H9 (cell line): ENCODE measurements around the gene MSH3. TPM values are rescaled to one million over a fixed set of nuclear protein-coding genes. Genes with fewer than 3 reads are reported as not detected.

Experiments used
- DNase-seq: peaks from one replicate; pipeline ENCODE4 v3.0.0-alpha.2; 2017
- H2AFZ ChIP-seq: one replicate; pipeline ENCODE4 v1.6.1; 2013; ENCODE audit warnings: mild to moderate bottlenecking, low read length, control low read depth, moderate library complexity
- H2AK5ac ChIP-seq: 2 replicates; pipeline ENCODE4 v1.6.1; 2013; ENCODE audit warnings: low read length, control low read depth, mixed read lengths; ENCODE audit not compliant: insufficient read length
- H2BK120ac ChIP-seq: one replicate; pipeline ENCODE4 v1.6.1; 2013; ENCODE audit warnings: low read depth, mild to moderate bottlenecking, low read length, control low read depth, inconsistent platforms; ENCODE audit not compliant: poor library complexity, severe bottlenecking
- H2BK12ac ChIP-seq: 2 replicates; pipeline ENCODE4 v1.6.1; 2013; ENCODE audit warnings: low read length, control low read depth, mixed read lengths, low read depth; ENCODE audit not compliant: insufficient read length
- H2BK15ac ChIP-seq: 2 replicates; pipeline ENCODE4 v1.6.1; 2013; ENCODE audit warnings: low read depth, low read length, control low read depth
- H2BK20ac ChIP-seq: one replicate; pipeline ENCODE4 v1.6.1; 2013; ENCODE audit warnings: low read depth, mild to moderate bottlenecking, low read length, control low read depth, inconsistent platforms; ENCODE audit not compliant: poor library complexity, severe bottlenecking
- H2BK5ac ChIP-seq: 2 replicates; pipeline ENCODE4 v1.6.1; 2013; ENCODE audit warnings: low read length, control low read depth, mixed read lengths; ENCODE audit not compliant: insufficient read length
- H3K14ac ChIP-seq: 2 replicates; pipeline ENCODE4 v1.6.1; 2013; ENCODE audit warnings: low read length, control low read depth; ENCODE audit not compliant: insufficient read depth
- H3K18ac ChIP-seq: 2 replicates; pipeline ENCODE4 v1.6.1; 2013; ENCODE audit warnings: low read depth, mild to moderate bottlenecking, mixed read lengths, low read length, control low read depth; ENCODE audit not compliant: insufficient read length
- H3K23ac ChIP-seq: 2 replicates; pipeline ENCODE4 v1.6.1; 2013; ENCODE audit warnings: low read length, control low read depth, mixed read lengths, low read depth; ENCODE audit not compliant: insufficient read length
- H3K23me2 ChIP-seq: 2 replicates; pipeline ENCODE4 v1.6.1; 2013; ENCODE audit warnings: low read depth, mild to moderate bottlenecking, mixed read lengths, low read length, control low read depth; ENCODE audit not compliant: insufficient read length, poor library complexity, severe bottlenecking
- H3K27ac ChIP-seq: 2 replicates; pipeline ENCODE4 v1.5.1; 2013; ENCODE audit warnings: low read length, control low read depth, mixed read lengths, low read depth; ENCODE audit not compliant: insufficient read length
- H3K27me3 ChIP-seq: 2 replicates; pipeline ENCODE4 v1.6.1; 2013; ENCODE audit warnings: low read length, control low read depth, inconsistent platforms; ENCODE audit not compliant: insufficient read depth
- H3K4ac ChIP-seq: 2 replicates; pipeline ENCODE4 v1.6.1; 2013; ENCODE audit warnings: low read depth, mild to moderate bottlenecking, control low read depth, inconsistent platforms, low read length, moderate library complexity
- H3K4me1 ChIP-seq: 2 replicates; pipeline ENCODE4 v1.6.1; 2013; ENCODE audit warnings: low read length, control low read depth, inconsistent platforms; ENCODE audit not compliant: insufficient read depth
- H3K4me2 ChIP-seq: 2 replicates; pipeline ENCODE4 v1.6.1; 2013; ENCODE audit warnings: low read length, control low read depth, mixed read lengths; ENCODE audit not compliant: insufficient read length, insufficient read depth
- H3K56ac ChIP-seq: 2 replicates; pipeline ENCODE4 v1.6.1; 2013; ENCODE audit warnings: low read depth, mild to moderate bottlenecking, mixed read lengths, low read length, control low read depth; ENCODE audit not compliant: insufficient read length
- H3K79me1 ChIP-seq: 2 replicates; pipeline ENCODE4 v1.6.1; 2013; ENCODE audit warnings: low read depth, mild to moderate bottlenecking, moderate library complexity, low read length, control low read depth, inconsistent platforms; ENCODE audit not compliant: insufficient read depth, poor library complexity, severe bottlenecking
- H3K79me2 ChIP-seq: 2 replicates; pipeline ENCODE4 v1.6.1; 2013; ENCODE audit warnings: low read length, control low read depth, inconsistent platforms; ENCODE audit not compliant: insufficient read depth
- H3K9ac ChIP-seq: 2 replicates; pipeline ENCODE4 v1.6.1; 2013; ENCODE audit warnings: low read length, control low read depth, mixed read lengths; ENCODE audit not compliant: insufficient read length; ENCODE audit errors: extremely low read depth
- H3K9me3 ChIP-seq: one replicate; pipeline ENCODE4 v1.6.1; 2013; ENCODE audit warnings: low read depth, low read length, inconsistent platforms; ENCODE audit not compliant: control insufficient read depth
- H3T11ph ChIP-seq: one replicate; pipeline ENCODE4 v1.6.1; 2013; ENCODE audit warnings: mild to moderate bottlenecking, low read length, control low read depth, inconsistent platforms
- H4K20me1 ChIP-seq: one replicate; pipeline ENCODE4 v1.6.1; 2013; ENCODE audit not compliant: control insufficient read depth, insufficient read length, insufficient read depth
- H4K5ac ChIP-seq: 2 replicates; pipeline ENCODE4 v1.6.1; 2013; ENCODE audit warnings: low read depth, mild to moderate bottlenecking, mixed read lengths, low read length, control low read depth; ENCODE audit not compliant: insufficient read length
- H4K8ac ChIP-seq: replicated peaks from 2 replicates; pipeline ENCODE4 v1.6.1; 2013; ENCODE audit warnings: low read length, control low read depth, mixed read lengths, low read depth; ENCODE audit not compliant: insufficient read length
- H4K91ac ChIP-seq: 2 replicates; pipeline ENCODE4 v1.6.1; 2013; ENCODE audit warnings: low read depth, mild to moderate bottlenecking, moderate library complexity, mixed read lengths, low read length, control low read depth; ENCODE audit not compliant: insufficient read length
- H3K27ac Mint-ChIP-seq, 3 experiments: 2 replicates in 2 of 3; 3 replicates in 1 of 3; pipeline ENCODE4 v1.8.0; 2020 to 2021; ENCODE audit warnings: mixed read lengths in 3 of 3, mild to moderate bottlenecking in 1 of 3, moderate library complexity in 1 of 3
- H3K27me3 Mint-ChIP-seq: 2 replicates; pipeline ENCODE4 v1.8.0; 2021; ENCODE audit warnings: low read depth, mild to moderate bottlenecking, moderate library complexity, mixed read lengths
- H3K36me3 Mint-ChIP-seq, 3 experiments: 2 replicates in 2 of 3; 3 replicates in 1 of 3; pipeline ENCODE4 v1.8.0; 2020 to 2021; ENCODE audit warnings: low read depth in 3 of 3, mixed read lengths in 3 of 3; ENCODE audit not compliant: insufficient read depth in 1 of 3
- H3K4me1 Mint-ChIP-seq, 2 experiments: 2 replicates each; pipeline ENCODE4 v1.8.0; 2020; ENCODE audit warnings: mixed read lengths in 2 of 2
- H3K4me3 Mint-ChIP-seq, 2 experiments: 2 replicates in 1 of 2; 3 replicates in 1 of 2; pipeline ENCODE4 v1.8.0; 2020 to 2021; ENCODE audit warnings: mild to moderate bottlenecking in 2 of 2, mixed read lengths in 2 of 2, moderate library complexity in 1 of 2
- H3K9me3 Mint-ChIP-seq, 2 experiments: 2 replicates in 1 of 2; 3 replicates in 1 of 2; pipeline ENCODE4 v1.8.0; 2020; ENCODE audit warnings: mild to moderate bottlenecking in 2 of 2, mixed read lengths in 2 of 2, moderate library complexity in 1 of 2
- CTCF ChIP-seq: fragments of 200-600 bp; sonication (generic); conservative IDR thresholded peaks from 3 replicates; pipeline ENCODE4 v1.8.0; 2021; ENCODE audit warnings: antibody characterized with exemption, mild to moderate bottlenecking
- WGBS: extraction: QIAGEN DNeasy Blood & Tissue Kit; methylation state at CpG from one replicate; pipeline ENCODE4 v1.1.7; 2013; ENCODE audit warnings: missing lambda C conversion rate, low lambda C conversion rate, mixed read lengths; ENCODE audit not compliant: insufficient read length; ENCODE audit errors: extremely low coverage; 5-methylcytosine and 5-hydroxymethylcytosine counted together
- total RNA-seq: library from RNA; stranded (reverse); gene quantifications from 2 replicates; pipeline ENCODE4 v1.2.1, GENCODE V29; 2021

Gene MSH3
- total RNA-seq, 1 experiment from 2014 or later: 17.3 TPM

GRCh38 chr5:80676706-80677105, 22.3 kb downstream of the MSH3 start:
- Histone ChIP-seq H2AFZ (no peak overlapping the region), H3K4ac (no peak overlapping the region), H3K27ac (no peak overlapping the region), H2BK120ac (no peak overlapping the region), H2BK15ac (no peak overlapping the region), H3K4me2 (no peak overlapping the region), H3K79me1 (no peaks in the 10 kb centered on the region), H3K23ac (no peak overlapping the region), H3K14ac (no peak overlapping the region), H3T11ph (no peak overlapping the region), H2BK20ac (no peak overlapping the region), H3K56ac (no peak overlapping the region), H4K5ac (no peak overlapping the region), H3K79me2 (no peaks in the 10 kb centered on the region), H3K9ac (no peak overlapping the region), H3K4me1 (no peaks in the 10 kb centered on the region), H4K8ac (no peak overlapping the region), H3K18ac (no peak overlapping the region), H4K91ac (no peak overlapping the region), H3K27me3 (no peaks in the 10 kb centered on the region), H2BK12ac (no peak overlapping the region), H2BK5ac (no peak overlapping the region), H3K9me3 (no peaks in the 10 kb centered on the region), H2AK5ac (no peak overlapping the region), H3K23me2 (no peaks in the 10 kb centered on the region), H4K20me1 (no peaks in the 10 kb centered on the region)
- Mint-ChIP-seq H3K4me1 (no peaks in the 10 kb centered on the region), H3K36me3 (peaks cover 0 to 47% (median 37%) of the 10 kb centered on the region in 3 experiments; a peak in 6 of 7 replicates), H3K9me3 (no peaks in the 10 kb centered on the region), H3K4me3 (no peak overlapping the region), H3K27me3 (no peaks in the 10 kb centered on the region), H3K27ac (no peak overlapping the region)
- no peak for DNase-seq
- WGBS: no CpG with 5 or more reads among the region's 6 CpGs
- no peak for TF ChIP-seq CTCF
